GM18498 (cell line): ENCODE results near the gene CAPN11.

Experiments used
- ATAC-seq: cut with Tn5 transposase; IDR thresholded peaks from one replicate; pipeline ENCODE4 v1.9.1; 2021; ENCODE audit warnings: mild to moderate bottlenecking, moderate library complexity; ENCODE audit not compliant: unreplicated experiment

The CAPN11 gene

DNA sequence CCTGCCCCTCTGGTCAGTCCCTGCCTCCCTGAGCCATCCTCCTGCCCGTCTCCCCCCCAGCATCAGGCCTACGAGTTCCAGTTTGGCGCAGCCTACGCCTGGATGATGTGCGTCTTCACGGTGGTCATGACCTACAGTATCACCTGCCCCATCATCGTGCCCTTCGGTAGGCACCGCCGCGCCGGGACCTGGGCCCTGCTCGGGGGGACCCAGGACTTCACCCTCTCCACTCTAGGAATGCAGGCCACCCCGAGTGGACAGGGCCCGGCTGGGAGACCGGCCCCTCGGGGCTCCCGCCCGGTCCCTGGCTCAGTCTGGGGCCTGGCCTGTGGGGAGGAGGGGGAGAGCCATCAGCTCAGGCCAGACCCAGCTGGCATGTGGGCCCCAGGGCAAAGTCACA, 6.1 kb upstream of the CAPN11 start:
- ATAC-seq: no peak

GRCh38 chr6:44154067-44154466, 4.6 kb upstream of the CAPN11 start:
- ATAC-seq: no peak

- ATAC-seq: no peak
Observed at GRCh38 chr6:44156494-44157151, 2.0 kb upstream of the CAPN11 start.

DNA sequence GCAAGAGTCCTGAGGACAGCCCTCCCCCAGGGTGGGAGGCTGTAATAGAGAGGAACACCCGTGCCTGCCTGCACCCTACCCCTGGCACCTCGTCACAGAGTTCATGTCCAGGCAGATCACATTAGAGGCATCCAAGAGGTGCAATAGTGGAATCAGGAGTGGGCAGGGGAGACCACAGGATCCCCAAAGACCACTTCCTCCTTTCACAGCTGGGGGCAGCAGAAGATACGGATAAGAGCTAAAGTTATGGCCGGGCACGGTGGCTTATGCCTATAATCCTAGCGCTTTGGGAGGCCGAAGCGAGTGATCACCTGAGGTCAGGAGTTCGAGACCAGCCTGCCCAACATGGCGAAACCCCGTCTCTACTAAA, 1.5 kb upstream of the CAPN11 start:
- ATAC-seq: no peak

- ATAC-seq: no peak
Observed at GRCh38 chr6:44161997-44162338, 3.3 kb downstream of the CAPN11 start.

- no peak for ATAC-seq
Observed at GRCh38 chr6:44162876-44163625, 4.4 kb downstream of the CAPN11 start.

GRCh38 chr6:44166116-44166515, 7.5 kb downstream of the CAPN11 start:
- no peak for ATAC-seq

- ATAC-seq: no peak
Observed at GRCh38 chr6:44166591-44167184, 8.1 kb downstream of the CAPN11 start.

DNA sequence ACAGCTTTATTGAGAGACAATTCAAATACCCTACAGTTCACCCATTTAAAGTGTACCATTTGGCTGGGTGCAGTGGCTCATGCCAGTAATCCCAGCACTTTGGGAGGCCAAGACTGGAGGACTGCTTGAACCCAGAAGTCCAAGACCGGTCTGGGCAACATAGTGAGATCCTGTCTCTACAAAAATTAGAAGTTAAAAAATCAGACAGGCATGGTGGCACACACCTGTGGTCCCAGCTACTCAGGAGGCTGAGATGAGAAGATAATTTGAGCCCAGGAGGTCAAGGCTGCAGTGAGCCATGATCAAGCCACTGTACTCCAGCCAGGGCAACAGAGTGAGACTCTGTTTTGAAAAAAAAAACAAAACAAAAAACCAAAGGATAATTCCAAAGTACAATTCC, 8.9 kb downstream of the CAPN11 start:
- no peak for ATAC-seq

DNA sequence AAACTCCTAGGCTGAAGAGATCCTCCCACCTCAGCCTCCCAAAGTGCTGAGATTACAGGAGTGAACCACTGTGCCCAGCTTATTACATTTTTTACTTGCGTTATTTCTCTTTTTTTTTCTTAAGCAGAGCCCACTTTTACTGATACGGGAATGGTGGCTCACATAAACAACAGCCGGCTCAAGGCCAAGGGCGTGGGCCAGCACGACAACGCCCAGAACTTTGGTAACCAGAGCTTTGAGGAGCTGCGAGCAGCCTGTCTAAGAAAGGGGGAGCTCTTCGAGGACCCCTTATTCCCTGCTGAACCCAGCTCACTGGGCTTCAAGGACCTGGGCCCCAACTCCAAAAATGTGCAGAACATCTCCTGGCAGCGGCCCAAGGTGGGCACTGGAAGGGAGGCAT, 10.5 kb downstream of the CAPN11 start:
- ATAC-seq: no peak

DNA sequence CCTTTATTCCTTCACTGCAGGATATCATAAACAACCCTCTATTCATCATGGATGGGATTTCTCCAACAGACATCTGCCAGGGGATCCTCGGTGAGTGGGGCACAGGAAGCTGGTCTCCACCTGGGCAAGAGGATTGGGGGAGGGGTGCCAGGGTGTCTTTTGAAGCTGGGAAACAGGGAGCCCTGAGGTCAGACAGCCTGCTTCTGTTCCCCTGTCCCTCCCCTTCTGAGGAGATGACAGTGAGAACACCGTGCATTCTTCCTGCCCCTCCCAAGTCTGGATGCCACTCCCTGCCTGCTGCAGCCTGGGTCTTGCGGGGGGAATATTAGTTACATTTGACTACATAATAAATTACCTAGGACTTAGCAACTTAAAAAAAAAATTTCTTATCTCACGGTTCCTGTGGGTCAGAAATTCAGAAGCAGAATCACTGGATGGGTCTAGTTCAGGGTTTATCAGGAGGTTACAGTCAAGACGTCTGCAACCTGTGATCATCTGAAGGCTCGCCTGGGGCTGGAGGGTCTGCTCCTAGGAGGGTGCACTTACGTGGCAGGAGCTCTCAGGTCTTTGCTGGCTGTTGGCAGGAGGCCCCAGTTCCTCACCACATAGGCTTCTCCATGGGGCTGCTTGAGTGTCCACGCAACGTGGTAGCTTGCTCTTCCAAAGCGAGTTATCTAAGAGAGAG, 11.4 kb downstream of the CAPN11 start:
- no peak for ATAC-seq

DNA sequence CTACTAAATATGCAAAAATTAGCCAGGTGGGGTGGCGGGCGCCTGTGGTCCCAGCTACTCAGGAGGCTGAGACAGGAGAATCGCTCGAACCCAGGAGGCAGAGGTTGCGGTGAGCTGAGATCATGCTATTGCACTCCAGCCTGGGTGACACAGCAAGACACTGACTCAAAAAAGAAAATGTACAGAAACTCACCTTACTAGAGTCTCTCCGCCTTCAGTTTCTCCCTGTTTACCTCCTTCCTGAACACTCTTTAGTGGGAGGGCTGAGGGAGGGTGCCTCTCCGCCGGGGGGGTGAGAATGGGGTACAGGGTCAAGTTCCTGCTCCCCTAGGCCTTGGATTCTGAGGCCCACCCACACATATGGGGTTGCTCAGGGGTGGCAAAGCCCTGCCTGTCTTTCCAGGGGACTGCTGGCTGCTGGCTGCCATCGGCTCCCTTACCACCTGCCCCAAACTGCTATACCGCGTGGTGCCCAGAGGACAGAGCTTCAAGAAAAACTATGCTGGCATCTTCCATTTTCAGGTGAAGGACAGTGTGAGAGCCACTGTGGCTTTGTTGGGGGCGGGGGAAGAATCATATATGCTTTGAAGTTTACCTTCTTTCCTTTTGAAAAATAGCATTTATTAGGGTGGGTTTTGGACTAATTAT, 13.4 kb downstream of the CAPN11 start:
- ATAC-seq: no peak

DNA sequence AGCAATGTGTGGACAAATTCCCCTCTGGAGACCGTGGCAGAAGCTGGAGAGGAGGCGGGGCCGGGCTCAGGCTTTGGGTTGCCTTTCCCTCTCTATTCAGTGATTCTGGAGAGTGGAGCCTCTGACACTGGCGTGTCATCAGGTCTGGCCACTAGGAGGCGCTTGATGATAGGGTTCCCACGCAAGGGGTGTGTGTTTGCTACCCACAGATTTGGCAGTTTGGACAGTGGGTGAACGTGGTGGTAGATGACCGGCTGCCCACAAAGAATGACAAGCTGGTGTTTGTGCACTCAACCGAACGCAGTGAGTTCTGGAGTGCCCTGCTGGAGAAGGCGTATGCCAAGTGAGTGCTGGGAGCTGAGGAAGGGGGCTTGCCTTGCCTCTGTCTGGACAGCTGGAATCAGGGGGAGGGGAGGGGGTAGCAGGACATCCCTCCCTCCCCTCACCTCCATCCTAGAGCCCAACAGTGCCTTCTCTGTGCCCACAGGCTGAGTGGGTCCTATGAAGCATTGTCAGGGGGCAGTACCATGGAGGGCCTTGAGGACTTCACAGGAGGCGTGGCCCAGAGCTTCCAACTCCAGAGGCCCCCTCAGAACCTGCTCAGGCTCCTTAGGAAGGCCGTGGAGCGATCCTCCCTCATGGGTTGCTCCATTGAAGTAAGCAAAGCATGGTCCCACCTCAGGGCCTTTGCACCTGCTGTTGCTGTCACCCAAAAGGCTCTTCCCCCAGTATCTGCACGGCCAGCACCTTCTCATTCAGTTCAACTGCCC, 14.3 kb downstream of the CAPN11 start:
- peak; percentile 72 for ATAC-seq

DNA sequence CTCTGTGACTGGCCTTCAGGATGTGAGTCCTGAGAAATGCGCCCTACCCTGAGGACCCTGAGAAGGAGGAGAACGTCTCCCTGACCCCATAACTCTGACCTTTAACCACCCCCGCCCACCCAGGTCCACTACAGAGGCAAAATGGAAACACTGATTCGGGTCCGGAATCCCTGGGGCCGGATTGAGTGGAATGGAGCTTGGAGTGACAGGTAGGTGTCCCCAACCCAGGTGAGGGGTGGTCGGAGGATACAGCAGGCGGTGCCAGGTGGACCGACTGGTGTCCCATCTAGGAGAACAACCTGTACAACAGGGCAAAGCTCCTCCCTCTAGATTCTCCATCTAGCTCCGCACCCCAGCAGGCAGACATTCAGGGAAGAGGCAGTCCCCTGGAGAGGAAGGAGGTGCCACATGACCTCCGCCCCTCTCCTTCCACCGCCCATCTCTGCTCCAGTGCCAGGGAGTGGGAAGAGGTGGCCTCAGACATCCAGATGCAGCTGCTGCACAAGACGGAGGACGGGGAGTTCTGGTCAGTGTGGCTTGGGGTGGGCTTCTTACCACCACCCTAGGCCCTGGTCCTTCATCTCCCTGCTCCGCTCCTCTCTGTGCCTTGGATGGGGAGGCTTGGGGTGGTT, 17.6 kb downstream of the CAPN11 start:
- ATAC-seq: no peak

GRCh38 chr6:44176762-44177509, 18.3 kb downstream of the CAPN11 start:
- peak; percentile 49 for ATAC-seq

DNA sequence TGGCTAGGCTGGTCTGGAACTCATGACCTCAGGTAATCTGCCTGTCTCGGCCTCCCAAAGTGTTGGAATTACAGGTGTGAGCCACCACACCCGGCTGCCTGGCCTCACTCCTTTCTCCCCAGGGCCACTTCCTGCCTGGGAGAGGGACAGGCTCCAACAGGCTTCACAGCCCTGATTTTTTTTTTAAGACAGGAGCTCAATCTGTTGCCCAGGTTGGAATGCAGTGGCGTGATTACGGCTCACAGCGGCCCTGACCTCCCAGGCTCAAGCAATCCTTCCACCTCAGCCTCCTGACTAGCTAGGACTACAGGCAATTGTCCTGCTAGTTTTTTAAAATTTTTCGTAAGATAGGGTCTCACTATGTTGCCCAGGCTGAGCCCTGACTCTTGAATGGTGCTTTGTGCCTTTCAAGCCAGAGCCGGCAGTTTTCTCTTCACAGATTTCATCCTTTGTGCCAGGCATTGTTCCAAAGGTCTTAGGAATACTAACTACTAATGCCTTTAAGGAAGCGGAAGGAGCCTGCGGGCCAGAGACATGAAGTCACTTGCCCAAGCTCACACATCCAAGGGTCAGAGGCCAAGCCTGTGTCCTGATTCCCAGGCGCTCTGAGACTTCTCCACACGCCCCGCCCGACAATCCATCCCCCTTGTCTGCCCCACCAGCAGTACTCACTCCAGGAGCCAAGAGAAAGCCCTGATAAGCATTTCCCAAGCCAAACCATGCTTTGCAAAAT, 19.2 kb downstream of the CAPN11 start:
- no peak for ATAC-seq

- no peak for ATAC-seq
Observed at GRCh38 chr6:44178424-44179071, 19.9 kb downstream of the CAPN11 start.

GRCh38 chr6:44179072-44179536, 20.5 kb downstream of the CAPN11 start:
- no peak for ATAC-seq
